ENCODE data around the gene FLNB. TPM values are rescaled to one million over a fixed set of nuclear protein-coding genes. Genes with fewer than 3 reads are reported as not detected.

Gene FLNB
- total RNA-seq, 2 experiments from 2014 or later: 39.7 to 42.1 TPM

DNA sequence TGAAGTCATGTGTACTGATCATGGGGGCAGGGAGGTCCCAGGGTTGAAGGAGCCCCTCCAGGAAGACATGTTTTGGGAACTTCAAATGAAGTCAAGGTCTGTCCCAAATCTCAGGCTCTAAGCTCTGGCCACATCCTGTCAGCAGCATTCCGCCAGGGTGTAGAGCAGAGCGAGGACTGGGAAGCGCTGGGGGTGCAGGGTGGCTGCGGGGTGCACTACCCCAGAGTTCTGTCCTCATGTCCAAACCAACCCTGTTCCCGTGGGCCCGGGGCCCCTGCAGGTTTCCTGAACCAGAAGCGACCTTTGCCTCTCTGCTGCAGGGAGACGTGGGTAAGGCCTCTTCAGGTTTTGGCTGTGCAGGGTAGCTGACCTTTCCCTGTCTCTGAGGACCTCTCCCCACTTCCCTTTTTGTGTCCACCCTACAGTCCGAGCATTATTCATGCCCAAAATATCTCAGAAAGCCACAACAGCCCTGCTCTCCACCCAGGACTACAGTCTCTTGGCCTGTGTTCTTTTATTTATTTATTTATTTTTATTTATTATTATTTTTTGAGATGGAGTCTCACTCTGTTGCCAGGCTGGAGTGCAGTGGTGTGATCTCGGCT, 26.6 kb upstream of the FLNB start:
- Histone ChIP-seq H3K27ac (ENCODE audit: low read depth in 1 of 2, low read length in 2 of 2) (no peak overlapping the region), H3K36me3 (ENCODE audit: insufficient read depth, low read length) (no peaks in the 10 kb centered on the region), H3K9me3 (ENCODE audit: control insufficient read depth in 1 of 2, insufficient read depth in 1 of 2, low read length in 2 of 2) (no peaks in the 10 kb centered on the region), H3K27me3 (ENCODE audit: control insufficient read depth in 1 of 2, insufficient read depth in 2 of 2, low read length in 2 of 2) (no peaks in the 10 kb centered on the region), H3K4me3 (ENCODE audit: low read length) (no peak overlapping the region), H3K4me1 (ENCODE audit: insufficient read depth, low read length) (peaks cover 24% of the 10 kb centered on the region)
- Mint-ChIP-seq H3K27ac (no peak overlapping the region), H3K4me1 (ENCODE audit: low read depth) (peaks cover 17% of the 10 kb centered on the region), H3K4me3 (no peak overlapping the region), H3K9me3 (no peaks in the 10 kb centered on the region), H3K27me3 (no peaks in the 10 kb centered on the region), H3K36me3 (ENCODE audit: low read depth) (no peaks in the 10 kb centered on the region)
- ATAC-seq (ENCODE audit: poor library complexity): no peak
- ChIA-PET CTCF (no interaction called here), POLR2A (no interaction called here)
- DNase-seq: no peak
- intact Hi-C loops (cut with DNase I, micrococcal nuclease): no loop called here
- TF ChIP-seq, protein P1, sequence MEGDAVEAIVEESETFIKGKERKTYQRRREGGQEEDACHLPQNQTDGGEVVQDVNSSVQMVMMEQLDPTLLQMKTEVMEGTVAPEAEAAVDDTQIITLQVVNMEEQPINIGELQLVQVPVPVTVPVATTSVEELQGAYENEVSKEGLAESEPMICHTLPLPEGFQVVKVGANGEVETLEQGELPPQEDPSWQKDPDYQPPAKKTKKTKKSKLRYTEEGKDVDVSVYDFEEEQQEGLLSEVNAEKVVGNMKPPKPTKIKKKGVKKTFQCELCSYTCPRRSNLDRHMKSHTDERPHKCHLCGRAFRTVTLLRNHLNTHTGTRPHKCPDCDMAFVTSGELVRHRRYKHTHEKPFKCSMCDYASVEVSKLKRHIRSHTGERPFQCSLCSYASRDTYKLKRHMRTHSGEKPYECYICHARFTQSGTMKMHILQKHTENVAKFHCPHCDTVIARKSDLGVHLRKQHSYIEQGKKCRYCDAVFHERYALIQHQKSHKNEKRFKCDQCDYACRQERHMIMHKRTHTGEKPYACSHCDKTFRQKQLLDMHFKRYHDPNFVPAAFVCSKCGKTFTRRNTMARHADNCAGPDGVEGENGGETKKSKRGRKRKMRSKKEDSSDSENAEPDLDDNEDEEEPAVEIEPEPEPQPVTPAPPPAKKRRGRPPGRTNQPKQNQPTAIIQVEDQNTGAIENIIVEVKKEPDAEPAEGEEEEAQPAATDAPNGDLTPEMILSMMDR (IDR thresholded peaks at IDR 0.05): no peak

DNA sequence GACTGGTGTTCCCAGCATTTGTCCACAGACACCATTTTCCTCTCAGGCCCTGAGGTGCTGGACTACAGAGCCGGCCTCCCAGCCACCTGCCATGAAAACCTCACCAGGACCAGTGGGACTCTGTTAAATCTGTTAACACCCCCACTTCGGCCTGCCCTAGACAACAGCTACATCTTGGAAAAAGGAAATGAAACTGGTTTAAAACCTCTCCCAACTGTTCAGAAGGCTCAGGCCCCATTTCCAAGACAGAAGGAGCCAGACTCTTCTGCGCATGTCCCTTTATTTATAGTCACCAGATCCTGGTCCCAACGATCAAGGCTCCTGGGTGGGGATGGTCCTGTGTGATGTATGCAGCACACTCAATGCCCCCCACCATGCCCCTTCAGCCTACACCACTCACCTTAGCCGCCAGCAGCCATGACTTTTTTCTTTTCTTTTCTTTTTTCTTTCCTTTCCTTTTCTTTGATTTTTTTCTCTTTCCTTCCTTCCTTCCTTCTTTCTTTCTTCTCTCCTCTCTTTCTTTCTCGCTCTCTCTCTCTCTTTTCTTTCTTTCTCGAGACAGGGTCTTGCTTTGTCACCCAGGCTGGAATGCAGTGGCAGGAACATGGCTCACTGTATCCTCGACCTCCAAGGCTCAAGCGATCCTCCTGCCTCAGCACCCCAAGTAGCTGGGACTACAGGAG, 25.5 kb upstream of the FLNB start:
- Mint-ChIP-seq H3K4me3 (no peak overlapping the region), H3K4me1 (ENCODE audit: low read depth) (peaks cover 17% of the 10 kb centered on the region), H3K9me3 (no peaks in the 10 kb centered on the region), H3K27me3 (no peaks in the 10 kb centered on the region), H3K36me3 (ENCODE audit: low read depth) (no peaks in the 10 kb centered on the region), H3K27ac (peak overlapping the region; percentile 30)
- ATAC-seq (ENCODE audit: poor library complexity) (no peak), DNase-seq (peak in 2 of 14 experiments; percentile 32 to 36)
- H3K4me3 ChIP-seq (ENCODE audit: low read length): no peak overlapping the region
- H3K27me3 ChIP-seq (ENCODE audit: control insufficient read depth in 1 of 2, insufficient read depth in 2 of 2, low read length in 2 of 2): no peaks in the 10 kb centered on the region
- intact Hi-C loops (cut with DNase I, micrococcal nuclease): no loop called here
- peaks cover 24% of the 10 kb centered on the region for H3K4me1 ChIP-seq (ENCODE audit: insufficient read depth, low read length)
- ChIA-PET POLR2A (no interaction called here), CTCF (no interaction called here)
- TF ChIP-seq, protein P1 (IDR thresholded peaks at IDR 0.05): no peak
- no peaks in the 10 kb centered on the region for H3K9me3 ChIP-seq (ENCODE audit: control insufficient read depth in 1 of 2, insufficient read depth in 1 of 2, low read length in 2 of 2)
- no peaks in the 10 kb centered on the region for H3K36me3 ChIP-seq (ENCODE audit: insufficient read depth, low read length)
- no peak overlapping the region for H3K27ac ChIP-seq (ENCODE audit: low read depth in 1 of 2, low read length in 2 of 2)

DNA sequence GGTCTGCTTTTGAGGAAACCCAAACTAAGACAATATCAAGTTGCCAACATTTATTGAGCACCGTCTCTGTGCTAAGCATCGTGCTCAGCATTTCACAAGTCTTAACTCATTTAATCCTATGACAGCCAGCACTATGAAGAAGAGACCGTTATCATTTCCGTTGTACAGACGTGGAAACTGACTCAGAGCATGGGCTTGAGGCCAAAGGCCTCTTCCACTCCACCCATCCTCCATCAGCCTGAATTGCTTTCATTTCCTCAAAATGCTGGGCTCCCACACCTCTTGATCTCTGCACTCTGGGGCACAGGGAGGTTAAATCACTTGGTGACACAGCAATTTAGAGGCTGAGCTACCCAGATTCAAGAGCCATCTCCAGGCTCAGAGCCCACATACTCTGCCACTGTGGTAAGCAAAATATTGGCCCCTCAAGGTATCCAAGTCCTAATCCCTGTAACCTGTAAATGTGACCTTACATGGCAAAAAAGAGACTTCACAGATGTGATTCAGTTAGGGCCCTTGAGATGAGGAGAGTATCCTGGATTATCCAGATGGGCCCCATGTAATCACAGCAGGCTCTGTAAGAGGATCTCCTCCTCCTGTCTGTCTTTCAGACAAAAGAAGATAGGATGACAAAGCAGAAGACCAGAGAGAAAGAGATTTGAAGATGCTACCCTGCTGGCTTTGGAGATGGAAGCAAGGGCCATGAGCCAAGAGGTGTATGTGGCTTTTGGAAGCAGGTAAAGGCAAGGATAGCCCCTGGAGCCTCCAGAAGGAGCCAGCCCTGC, 24.3 kb upstream of the FLNB start:
- intact Hi-C loops (cut with DNase I, micrococcal nuclease): no loop called here
- Histone ChIP-seq H3K9me3 (ENCODE audit: control insufficient read depth in 1 of 2, insufficient read depth in 1 of 2, low read length in 2 of 2) (no peaks in the 10 kb centered on the region), H3K27ac (ENCODE audit: low read depth in 1 of 2, low read length in 2 of 2) (peak overlapping the region in 1 of 2 donors; percentile 55), H3K4me1 (ENCODE audit: insufficient read depth, low read length) (peaks cover 24% of the 10 kb centered on the region), H3K27me3 (ENCODE audit: control insufficient read depth in 1 of 2, insufficient read depth in 2 of 2, low read length in 2 of 2) (no peaks in the 10 kb centered on the region), H3K36me3 (ENCODE audit: insufficient read depth, low read length) (no peaks in the 10 kb centered on the region), H3K4me3 (ENCODE audit: low read length) (no peak overlapping the region)
- ChIA-PET CTCF (interaction anchor here (0.7 kb wide), 1 partner anchor 20 kb away, joined by 3 read pairs; no protein-coding TSS in a partner anchor), POLR2A (no interaction called here)
- Mint-ChIP-seq H3K9me3 (no peaks in the 10 kb centered on the region), H3K4me3 (no peak overlapping the region), H3K27ac (peak overlapping the region; percentile 67), H3K27me3 (no peaks in the 10 kb centered on the region), H3K4me1 (ENCODE audit: low read depth) (peaks cover 17% of the 10 kb centered on the region), H3K36me3 (ENCODE audit: low read depth) (no peaks in the 10 kb centered on the region)
- ATAC-seq (ENCODE audit: poor library complexity): peak; percentile 85
- DNase-seq: peak in 10 of 14 experiments; percentile 14 to 76 (median 50)
- TF ChIP-seq, protein P1 (IDR thresholded peaks at IDR 0.05): no peak
